HG03108 (cell line): ENCODE measurements around the gene CS.
"Not testable (repeated sequence)": the region's sequence is repeated elsewhere in the genome, so short reads cannot be mapped to it uniquely, and the experiment has no call there.

ENCODE experiments used
- ATAC-seq: cut with Tn5 transposase; IDR thresholded peaks from one replicate; pipeline ENCODE4 v1.9.1; 2021; ENCODE audit warnings: moderate library complexity; ENCODE audit not compliant: unreplicated experiment

Gene CS

DNA sequence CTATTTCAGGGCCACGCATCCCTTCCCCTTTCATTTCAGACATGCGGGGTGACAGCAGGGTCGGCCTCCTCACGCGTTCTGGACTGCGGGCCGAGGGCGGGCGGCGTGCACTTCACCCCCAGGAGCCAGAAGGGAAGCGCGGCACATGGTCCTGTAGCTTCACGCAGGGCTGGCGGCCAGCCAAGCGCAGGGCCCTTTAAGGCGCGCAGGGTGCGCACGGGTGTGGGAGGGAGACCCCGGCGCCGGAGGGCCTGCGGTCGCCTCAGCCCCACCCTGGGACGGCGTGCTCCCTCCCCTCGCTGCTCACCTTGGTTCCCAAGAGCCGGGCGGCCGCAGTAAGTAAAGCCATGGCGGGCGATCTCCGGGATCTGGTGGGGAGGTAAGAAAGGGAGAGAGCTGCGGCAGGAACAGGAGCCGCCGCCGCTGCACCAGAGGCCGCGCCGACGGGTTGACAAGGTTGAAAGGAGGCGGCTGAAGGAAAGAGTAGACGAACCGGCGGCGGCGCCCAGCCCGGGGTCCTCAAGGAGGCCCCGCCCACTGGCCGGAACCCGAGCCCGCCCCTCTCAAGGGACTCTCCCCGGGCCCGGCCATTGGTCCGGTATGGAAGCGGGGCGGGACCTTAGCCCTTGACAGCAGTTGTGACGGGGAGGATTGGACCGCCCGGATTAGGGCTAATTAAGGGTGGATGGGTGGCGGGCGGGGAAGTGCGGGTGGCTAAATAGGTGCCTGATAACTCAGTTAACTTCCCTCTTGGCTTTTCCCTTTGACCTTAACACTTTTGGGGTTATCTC lies at the start of gene CS:
CS (minus strand) TSS at position 478 of the 791 bp plus-strand sequence; CDS start at position 349, 129 bp downstream.
- peak; percentile 91 for ATAC-seq

DNA sequence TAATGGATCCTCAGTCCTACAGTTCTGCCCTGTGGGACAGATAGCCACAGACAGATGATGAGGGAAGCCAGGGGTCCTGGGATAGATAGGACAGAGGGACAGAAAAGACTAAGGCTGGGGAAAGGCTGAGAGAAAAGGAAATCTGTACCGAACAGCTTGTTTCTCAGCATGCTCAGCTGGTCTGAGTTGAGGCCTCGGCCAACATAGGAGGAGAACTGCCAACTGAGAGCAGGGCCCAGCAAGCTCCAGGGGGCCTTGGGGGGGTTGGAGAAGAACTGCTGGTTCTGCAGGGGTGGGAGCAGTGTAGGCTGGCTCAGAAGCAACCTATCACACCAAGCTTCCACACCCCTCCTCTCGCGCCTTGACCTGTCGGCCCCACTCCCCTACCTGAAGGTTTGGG lies 48.6 kb upstream of the CS start:
- ATAC-seq = no peak

DNA sequence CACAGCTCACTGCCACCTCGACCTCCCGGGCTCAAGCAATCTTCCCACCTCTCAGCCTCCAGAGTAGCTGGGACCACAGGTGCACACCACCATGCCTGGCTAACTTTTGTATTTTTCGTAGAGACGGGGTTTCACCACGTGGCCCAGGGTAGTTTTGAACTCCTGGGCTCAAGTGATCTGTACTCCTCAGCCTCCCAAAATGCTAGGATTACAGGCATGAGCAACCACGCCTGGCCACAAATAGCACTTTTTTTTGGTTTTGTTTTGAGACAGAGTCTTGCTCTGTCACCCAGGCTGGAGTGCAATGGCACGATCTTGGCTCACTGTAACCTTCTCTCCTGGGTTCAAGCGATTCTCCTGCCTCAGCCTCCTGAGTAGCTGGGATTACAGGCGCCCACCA lies 47.1 kb upstream of the CS start:
- ATAC-seq = not testable (repeated sequence)

DNA sequence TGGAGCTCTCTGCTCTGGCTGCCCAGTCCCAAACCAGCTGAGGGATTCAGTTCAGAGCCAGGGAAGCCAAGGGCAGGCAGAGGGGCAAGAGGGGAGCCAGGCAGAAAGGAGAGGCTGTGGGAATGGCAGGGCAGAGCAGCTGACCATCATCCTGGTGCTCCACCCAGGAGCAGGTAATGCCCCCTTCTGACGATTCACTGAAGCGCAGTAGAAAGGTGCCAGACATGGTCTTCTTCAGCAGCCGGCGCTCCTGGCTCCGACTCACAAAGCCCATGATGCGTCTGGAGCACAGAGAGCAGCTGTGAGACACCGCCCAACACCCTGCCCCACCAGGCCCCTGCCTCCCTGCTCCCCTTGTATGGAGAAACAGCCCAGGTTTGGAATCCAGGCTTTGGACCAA lies 46.5 kb upstream of the CS start:
- ATAC-seq = no peak

DNA sequence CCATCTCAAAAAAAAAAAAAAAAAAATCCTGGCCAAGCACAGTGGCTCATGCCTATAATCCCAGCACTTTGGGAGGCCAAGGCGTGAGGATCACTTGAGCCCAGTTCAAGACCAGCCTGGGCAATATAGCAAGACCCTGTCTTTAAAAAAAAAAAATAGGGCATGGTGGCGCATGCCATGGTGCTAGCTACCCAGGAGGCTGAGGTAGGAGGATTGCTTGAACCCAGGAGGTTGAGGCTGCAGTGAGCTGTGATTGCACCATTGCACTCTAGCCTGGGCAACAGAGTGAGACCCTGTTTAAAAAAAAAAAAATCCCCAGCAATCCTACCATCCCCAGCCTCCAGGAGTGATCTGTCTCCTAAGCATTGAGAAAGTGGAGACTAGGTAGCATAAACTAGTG lies 42.2 kb upstream of the CS start:
- ATAC-seq = not testable (repeated sequence)

DNA sequence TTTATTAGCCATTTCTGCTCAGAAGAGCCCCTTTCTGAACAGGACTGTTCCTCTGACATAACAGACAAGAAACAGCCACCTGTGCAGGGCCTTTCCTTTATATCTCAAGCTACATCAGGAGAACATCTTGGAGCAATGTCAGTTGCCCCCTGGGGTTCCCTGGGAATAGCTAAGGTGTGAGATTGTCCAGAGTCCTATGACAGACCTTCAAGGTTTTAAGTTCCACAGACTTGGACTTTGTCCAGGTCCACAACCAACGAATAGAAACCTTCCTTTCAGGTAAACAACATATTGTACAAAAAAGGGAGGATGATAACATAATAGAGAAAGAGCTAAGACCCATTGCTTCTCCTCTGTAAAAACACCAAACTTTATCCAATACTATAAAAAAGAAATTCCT lies 41.5 kb upstream of the CS start:
- ATAC-seq = no peak

DNA sequence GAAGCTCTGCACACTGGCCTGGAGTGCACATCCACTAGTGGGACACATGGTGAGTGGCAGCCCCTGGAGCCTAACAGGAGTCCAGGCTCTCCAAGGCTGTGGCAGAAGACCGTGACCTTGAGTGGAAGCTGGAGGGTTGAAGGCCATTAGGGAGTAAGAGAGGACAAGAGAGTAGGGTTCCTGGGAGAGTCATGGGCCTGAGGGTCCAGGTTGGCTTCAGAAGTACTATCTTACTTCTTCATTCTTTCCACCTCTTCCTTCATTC lies 39.0 kb upstream of the CS start:
- ATAC-seq = peak; percentile 2

DNA sequence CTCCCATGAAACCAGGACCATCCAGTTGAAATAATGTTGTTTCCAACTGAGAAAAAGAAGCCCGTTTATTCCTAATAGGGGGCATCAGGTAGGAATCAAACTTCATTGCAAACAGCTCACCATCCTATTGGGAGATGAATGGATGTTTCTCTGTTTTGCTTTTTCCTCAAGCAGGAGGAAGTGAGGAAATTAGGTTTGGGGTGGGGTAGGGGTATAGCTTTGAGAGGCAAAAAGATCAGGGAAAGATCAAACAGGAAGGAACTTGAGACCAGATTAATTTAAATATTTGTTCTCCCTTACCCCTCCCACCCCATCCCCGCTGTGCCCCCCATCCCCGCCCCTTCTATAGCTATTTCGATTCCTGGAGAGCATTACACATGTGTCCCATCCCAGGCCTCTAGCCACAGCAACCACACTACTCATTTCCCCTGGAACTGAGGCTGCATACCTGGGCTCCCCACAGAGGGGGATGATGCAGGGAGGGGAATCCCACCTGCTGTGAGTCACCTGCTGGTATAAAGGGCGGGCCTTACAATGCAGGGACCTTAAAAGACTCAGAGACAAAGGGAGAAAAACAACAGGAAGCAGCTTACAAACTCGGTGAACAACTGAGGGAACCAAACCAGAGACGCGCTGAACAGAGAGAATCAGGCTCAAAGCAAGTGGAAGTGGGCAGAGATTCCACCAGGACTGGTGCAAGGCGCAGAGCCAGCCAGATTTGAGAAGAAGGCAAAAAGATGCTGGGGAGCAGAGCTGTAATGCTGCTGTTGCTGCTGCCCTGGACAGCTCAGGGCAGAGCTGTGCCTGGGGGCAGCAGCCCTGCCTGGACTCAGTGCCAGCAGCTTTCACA lies 38.4 kb upstream of the CS start, which contains the start of gene IL23A:
IL23A (plus strand) TSS at position 577 of the 850 bp plus-strand sequence; CDS start at position 738, 161 bp downstream.
- peak; percentile 37 for ATAC-seq

DNA sequence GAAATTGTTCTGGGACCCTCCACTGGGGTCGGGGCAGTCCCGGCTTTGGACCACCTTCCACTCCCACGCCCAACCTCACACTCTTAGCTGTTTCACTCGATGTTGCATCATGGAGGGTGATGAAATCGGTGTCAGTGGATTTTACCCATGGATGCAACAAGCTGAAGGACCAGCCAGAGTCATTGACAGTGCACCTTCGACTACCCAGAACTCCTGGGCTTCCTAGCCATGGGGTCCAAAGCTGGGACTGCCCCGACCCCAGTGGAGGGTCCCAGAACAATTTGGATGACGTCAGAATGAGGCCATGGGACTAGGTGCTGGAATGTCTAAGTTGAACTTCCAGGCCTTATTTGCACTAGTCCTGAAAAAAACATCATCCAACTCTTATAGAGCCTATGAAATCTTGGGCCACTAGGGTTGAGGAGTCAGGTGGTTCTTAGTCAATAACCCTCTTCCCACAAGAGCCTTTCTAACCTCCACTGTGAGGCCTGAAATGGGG lies 37.7 kb upstream of the CS start:
- ATAC-seq = no peak

DNA sequence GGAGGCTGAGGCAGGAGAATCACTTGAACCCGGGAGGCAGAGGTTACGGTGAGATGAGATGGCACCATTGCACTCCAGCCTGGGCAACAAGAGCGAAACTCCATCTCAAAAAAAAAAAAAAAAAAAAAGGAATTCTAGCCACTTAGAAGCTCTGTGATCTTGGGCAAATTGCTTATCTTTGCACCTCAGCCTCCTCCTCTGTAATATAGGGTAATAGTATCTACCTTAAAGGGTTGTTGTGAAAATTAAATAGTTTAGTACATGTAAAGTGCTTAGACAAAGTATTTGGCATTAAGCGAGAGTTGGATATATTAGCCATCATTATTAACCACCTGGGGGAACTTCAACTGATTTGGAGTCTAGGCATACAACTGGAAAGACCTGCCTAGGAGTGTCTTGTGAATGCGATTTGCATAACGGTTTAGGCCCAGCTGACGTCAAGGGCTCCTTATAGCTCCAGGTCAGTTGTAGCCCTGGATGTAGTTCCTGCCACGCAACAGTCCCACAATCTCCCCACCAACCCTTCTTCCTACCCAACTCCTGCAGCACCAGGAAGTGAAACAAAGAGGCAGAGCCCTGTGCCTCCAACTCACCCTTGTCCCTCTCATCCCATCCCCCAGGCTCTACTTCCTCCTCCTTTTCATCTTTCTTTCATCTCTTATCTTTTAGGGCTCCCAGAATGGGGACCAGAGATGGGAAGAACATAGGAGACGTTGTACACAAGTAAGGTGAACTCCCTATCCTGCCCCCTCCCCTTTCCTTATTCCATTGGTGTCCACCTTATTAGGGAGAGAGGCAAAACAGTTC lies 36.4 kb upstream of the CS start:
- ATAC-seq = no peak

DNA sequence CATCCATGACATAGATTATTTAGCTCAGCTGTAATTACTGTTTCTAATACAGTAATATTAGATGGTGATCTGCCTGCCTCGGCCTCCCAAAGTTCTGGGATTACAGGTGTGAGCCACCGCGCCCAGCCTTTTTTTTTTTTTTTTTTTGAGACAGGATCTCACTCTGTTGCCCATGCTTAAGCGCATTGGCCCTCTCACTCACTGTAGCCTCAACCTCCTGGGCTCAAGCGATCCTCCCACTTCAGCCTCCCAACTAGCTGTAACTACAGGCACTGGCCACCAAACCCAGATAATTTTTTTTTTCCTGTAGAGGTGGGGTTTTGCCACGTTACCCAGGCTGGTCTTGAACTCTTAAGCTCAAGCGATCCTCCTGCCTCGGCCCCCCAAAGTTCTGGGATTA lies 35.4 kb upstream of the CS start:
- not testable (repeated sequence) for ATAC-seq

DNA sequence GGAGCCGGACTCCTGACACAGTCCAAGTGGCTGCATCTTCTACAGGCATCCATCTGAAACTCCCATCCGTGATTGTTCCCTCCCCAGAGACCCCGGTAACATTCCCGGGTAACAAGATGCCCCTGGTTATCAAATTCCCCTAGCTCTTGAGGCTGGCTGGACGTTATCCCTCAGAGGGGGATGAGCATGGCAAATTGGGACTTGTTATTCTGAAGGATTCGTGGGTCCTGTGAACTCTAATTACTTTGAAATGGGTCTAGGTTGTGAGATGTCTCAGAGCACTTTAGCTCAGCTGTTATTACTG lies 34.3 kb upstream of the CS start:
- ATAC-seq = no peak

DNA sequence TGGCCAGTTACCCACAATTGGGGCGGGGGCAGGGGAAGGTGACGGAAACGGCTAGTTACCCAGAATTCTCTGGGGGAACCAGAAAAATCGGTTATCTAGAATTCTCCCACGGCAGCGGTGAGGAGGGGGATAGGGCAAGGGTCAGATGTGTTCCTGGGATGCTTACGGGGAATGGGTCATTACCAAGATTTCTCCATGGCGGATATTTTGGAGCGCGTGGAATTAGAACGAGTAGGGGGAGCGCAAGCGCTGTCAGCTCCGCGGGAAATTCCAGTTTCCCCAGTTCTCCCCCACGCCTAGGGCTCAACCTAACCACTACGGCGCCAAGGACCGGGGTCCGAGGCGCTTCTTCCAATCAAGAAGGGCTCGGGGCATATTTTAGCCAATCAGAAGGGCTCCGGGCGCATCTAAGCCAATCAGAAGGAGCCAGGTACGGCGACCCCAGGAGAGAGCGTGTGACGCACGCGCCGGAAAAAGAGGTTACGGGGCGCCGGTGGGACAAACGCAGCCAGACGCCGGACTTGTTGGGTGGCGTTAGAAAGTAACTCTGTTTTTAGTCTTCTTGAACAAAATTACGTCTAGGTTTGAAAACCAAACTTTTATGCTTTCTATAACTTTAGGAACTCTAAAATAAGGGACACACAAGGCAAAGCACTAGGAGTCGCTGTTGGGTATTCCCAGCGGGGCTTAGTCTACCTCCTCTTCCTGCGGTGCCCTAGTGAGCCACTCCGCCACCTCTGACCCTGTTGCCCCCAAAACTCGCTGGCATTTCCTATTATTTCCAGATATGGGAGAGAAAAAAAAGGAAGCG lies 33.8 kb upstream of the CS start, which contains the start of gene PAN2:
PAN2 (minus strand) TSS at position 322 of the 811 bp plus-strand sequence. CDS start 906 bp downstream, outside the sequence.
- peak; percentile 94 for ATAC-seq

DNA sequence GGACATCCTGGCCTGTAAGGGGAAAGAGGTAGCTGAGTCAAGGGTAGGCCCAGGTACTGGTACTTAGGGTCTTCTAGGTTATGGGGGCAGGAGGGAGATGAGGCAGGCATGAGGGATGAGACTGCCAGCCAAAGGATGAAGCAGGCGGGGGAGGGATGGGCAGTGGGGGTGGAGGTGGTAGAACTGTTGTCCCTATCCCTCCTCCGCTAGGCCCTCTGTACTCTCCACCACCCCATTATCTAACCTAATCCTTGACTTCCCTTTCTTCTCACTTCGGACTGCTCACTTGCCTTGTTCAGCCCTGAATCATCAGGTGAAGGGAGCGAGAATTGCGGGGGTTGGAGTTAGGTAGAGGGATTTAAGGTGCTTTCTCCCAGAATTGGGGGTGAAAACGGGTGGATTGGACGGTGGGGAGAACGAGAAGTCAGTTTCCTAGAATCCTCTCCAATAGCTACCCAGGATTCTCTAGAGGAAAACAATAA lies 33.1 kb upstream of the CS start:
- ATAC-seq = no peak

DNA sequence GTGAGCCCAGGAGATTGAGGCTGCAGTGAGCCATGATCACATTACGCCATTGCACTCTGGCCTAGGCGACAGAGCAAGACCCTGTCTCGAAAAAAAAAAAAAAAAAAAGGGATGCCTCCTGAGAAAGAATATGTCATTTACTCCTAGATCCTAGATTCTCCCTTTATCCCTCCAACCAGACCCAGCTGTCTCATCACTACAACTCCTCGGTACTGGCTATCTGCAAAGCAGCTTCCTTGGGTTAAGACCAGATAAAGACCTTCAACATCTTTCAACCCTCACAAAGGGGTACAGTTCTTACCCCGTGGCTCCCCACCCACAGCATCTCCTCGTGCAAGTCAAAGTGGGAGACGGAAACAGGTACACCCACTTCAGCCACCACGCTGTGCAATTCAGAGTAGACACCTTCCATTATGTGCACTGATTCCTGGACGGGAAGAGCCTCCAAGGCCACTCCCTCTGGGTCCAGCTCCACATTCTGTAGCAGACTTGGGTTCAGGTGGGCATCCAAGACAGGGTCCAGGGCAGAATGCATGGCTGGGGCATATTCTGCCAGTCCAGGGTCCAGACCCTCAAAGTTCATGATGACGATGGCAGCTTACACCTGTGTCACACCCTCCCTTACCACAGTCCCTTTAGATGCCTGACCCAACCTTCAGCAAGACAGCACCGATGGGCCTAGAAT lies 32.5 kb upstream of the CS start:
- no peak for ATAC-seq

DNA sequence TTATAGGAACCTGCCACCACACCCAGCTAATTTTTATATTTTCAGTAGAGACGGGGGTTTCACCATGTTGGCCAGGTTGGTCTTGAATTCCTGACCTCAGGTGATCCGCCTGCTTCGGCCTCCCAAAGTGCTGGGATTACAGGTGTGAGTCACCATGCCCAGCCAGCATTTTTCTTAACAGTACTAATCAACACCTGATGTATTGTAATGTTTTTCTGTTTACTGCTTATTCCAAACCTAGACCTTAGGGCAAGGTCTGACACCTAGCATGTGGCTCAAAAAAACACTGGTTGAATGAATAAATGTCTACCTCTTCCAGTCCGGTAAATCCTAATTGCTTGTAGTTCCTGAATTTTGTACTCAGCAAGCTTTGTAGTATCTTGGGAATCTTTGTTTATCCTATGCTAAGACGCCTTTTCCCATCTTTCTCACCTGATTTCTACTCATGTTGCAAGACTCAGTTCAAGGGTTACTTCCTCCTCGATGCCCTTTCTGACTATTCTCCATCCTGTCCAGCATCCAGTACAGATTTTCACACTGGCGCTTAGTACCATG lies 30.9 kb upstream of the CS start:
- no peak for ATAC-seq

DNA sequence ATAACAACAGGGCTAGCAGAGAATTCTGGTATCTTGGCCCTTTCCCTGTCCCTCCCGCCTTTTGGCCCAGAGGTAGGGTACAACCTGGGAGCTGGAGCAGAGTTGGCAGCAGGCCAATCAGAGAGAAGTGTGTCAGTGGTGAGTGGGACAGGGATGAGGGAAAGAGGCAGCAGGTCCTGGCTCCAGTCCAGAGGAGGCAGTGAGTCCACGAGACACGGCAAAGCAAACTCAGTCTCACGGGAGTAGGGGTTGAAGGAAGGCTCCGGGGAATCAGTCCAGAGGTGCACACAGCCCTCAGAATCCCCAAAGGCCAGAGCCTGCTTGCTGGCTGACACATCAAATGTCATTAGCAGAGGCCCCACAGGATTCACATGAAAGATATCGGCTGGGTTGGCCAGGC lies 26.4 kb upstream of the CS start:
- no peak for ATAC-seq

DNA sequence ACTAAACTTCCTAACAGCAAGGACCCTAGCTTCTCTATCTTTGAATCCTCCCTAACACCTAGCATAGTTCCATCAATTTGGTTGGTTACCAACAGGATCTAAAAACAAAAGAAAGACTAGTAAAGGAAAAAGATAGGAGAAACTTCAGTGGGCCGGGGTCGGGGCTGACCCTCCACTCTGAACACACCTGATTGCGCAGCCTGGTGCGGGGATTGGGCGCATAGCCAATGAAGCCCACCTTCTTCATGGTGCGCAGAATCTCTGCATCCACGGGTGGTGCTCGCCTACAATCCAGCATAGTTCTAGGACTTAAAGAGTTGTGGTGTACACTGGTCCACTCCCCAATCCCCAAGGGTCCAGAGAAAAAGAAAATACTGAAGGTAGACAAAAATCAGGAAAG lies 26.0 kb upstream of the CS start:
- no peak for ATAC-seq

DNA sequence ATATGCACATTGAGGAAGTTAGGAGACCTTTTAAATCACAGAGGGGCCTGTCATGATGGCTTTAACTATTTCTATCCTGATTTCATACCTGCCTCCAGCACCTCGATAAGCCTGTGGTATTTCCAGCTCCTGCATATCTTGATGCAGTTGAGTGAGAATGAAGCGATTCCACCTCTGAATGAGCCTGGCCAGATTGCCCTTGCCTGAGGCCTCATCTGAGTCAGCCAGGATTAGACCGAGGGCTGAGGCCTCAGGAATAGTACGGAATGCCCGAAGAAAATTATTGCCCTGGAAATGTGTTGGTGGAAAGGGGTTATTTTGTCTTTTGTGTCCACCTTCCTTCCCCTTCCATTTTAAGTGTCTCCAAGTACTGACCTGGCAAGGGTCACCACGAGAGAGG lies 24.1 kb upstream of the CS start:
- no peak for ATAC-seq
